GM12873 (cell line): ENCODE data around the gene C3orf20.

ENCODE experiments used
- TF ChIP-seq, protein P1 (sequence below): IDR thresholded peaks from 2 replicates; pipeline ENCODE4 v1.5.1; 2012; ENCODE audit warnings: low read depth, mild to moderate bottlenecking, moderate library complexity, low read length, control low read depth; ENCODE audit not compliant: insufficient read depth; ENCODE audit errors: missing control alignments

The C3orf20 gene

DNA sequence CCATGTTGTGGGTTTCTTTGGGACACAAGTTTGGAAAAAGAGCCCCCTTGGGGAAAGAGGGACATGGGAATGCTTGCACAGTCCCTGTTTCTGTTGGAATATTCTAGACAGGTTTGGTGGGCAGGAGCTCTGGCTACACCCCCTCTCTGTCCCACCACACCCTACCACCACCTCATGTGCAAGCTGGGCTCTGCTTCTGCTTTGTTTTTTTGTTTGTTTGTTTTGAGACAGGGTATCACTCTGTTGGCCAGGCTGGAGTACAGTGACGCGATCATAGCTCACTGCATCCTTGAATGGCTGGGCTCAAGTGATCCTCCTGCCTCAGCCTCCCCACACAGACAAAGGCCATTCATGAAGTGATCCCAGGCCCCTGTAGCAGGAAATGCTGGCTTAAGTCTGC is 86.9 kb downstream of the C3orf20 start:
- TF ChIP-seq, protein P1, sequence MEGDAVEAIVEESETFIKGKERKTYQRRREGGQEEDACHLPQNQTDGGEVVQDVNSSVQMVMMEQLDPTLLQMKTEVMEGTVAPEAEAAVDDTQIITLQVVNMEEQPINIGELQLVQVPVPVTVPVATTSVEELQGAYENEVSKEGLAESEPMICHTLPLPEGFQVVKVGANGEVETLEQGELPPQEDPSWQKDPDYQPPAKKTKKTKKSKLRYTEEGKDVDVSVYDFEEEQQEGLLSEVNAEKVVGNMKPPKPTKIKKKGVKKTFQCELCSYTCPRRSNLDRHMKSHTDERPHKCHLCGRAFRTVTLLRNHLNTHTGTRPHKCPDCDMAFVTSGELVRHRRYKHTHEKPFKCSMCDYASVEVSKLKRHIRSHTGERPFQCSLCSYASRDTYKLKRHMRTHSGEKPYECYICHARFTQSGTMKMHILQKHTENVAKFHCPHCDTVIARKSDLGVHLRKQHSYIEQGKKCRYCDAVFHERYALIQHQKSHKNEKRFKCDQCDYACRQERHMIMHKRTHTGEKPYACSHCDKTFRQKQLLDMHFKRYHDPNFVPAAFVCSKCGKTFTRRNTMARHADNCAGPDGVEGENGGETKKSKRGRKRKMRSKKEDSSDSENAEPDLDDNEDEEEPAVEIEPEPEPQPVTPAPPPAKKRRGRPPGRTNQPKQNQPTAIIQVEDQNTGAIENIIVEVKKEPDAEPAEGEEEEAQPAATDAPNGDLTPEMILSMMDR = no peak

- TF ChIP-seq, protein P1 = no peak
These were observed 87.8 kb downstream of the C3orf20 start for GRCh38 chr3:14762701-14763100.

- TF ChIP-seq, protein P1 = no peak
These were observed 89.6 kb downstream of the C3orf20 start for GRCh38 chr3:14764331-14765059.

- TF ChIP-seq, protein P1 = no peak
These were observed 90.1 kb downstream of the C3orf20 start for GRCh38 chr3:14765060-14765400.

DNA sequence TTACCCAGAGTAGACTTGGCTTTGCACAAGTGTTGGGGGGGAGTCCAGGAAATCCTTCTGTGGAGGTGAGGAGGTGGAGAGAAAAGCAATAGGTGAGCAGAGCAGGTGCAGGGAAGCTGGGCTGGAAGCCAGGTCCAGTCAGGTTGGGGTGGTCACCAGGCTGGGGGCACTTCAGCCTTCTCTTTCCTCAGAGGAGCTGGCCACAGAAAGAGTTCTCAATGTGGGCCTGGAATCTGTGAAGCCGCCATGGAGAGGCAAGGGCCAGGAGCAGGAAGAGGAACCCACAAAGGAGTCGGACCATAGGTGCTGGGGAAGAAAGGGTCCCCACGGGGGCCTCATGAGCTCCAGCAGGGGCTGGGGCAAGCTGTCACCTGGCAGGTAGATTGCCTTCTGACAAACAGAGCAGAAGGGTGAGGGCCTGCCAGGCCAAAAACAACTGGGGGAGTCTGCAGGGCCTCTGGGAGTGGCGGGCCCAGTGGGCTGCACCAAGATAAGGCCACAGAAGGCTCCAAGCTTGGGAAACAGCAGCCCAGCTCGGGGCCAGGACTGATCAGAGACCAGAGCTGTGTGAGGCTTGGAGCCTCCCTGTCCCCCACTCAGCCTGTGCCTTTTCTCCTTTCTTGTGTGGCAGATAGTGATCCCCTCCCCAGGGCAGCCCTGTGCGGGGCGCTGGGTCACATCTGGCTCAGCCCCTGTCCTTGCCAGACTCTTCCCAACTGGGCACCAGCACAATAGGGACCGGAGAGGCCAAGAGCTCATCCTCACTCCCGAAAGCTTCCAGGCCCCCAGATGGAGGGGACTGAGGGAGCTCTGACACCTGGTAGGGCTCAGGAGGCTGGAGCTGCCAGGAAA is 90.9 kb downstream of the C3orf20 start:
- TF ChIP-seq, protein P1 = no peak

DNA sequence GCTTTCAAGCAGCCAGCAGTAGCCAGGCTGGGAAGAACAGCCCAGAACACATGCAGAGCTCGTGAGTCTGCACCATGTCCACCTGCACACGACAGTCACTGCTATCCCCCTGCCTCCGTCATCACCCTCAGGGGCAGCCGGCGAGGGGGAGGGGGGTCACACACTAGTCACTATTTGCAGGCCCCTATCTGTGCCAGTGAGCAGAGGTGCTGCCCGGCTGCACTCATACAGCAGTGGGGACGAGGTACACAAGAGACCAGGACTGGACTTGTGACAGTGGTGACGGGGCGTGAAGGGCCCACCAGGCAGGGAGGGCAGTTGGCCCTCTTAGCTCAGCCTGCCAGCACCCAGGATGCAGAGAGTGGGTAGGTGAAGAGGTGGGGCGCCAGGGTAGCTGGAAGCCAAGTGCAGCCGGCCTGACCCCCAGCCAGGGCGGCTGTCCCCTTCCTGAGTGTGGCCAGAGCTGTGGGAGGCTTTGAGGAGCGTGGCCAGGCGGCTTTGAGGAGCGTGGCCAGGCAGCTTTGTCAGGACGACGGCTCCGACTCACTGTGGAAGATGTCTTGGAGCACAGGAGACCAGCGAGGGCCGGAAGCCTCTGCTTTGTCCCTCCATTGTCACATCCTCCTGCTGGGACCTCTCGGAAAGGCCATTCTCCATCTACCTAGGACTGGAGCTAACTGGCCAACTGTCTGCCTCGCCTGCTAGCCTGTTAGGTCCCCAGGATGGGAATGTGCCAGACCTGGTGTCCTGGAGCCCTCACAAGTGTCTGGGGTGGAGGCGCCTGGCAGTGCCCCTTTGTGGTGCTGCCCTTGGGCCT is 91.7 kb downstream of the C3orf20 start:
- TF ChIP-seq, protein P1 = no peak
